GM23338 (cell line): Measurements from ENCODE around the gene CHCHD3. TPM values are rescaled to one million over a fixed set of nuclear protein-coding genes. Genes with fewer than 3 reads are reported as not detected.

Experiments
- ATAC-seq: fragments of 200-7000 bp; cut with Tn5 transposase; 3 replicates; pipeline ENCODE4 v1.9.1; 2020
- DNase-seq: peaks from one replicate; pipeline ENCODE4 v3.0.0-alpha.2; 2015; ENCODE audit warnings: low spot score
- H2AFZ ChIP-seq: fragments of 200-600 bp; sonication (generic); 2 replicates; pipeline ENCODE4 v1.8.0; 2016; ENCODE audit warnings: antibody characterized with exemption, mild to moderate bottlenecking, moderate library complexity
- H3F3A ChIP-seq: fragments of 200-600 bp; sonication (generic); replicated peaks from 2 replicates; pipeline ENCODE4 v1.8.0; 2017; ENCODE audit warnings: antibody characterized with exemption, mixed run types, low read depth
- H3K27ac ChIP-seq: fragments of 200-600 bp; sonication (generic); 2 replicates; pipeline ENCODE4 v1.6.1; 2016; ENCODE audit warnings: low read depth
- H3K27me3 ChIP-seq: fragments of 200-600 bp; sonication (generic); 2 replicates; pipeline ENCODE4 v1.8.0; 2016; ENCODE audit warnings: mild to moderate bottlenecking, mixed run types, moderate library complexity; ENCODE audit not compliant: insufficient read depth
- H3K36me3 ChIP-seq: fragments of 200-600 bp; sonication (generic); 2 replicates; pipeline ENCODE4 v1.8.0; 2016; ENCODE audit warnings: mild to moderate bottlenecking; ENCODE audit not compliant: insufficient read depth
- H3K4me1 ChIP-seq: fragments of 200-600 bp; sonication (generic); 2 replicates; pipeline ENCODE4 v1.8.0; 2016; ENCODE audit warnings: mild to moderate bottlenecking, moderate library complexity; ENCODE audit not compliant: insufficient read depth
- H3K4me2 ChIP-seq: fragments of 200-600 bp; sonication (generic); 2 replicates; pipeline ENCODE4 v1.7.1; 2017; ENCODE audit warnings: mixed run types
- H3K4me3 ChIP-seq: fragments of 200-600 bp; sonication (generic); 2 replicates; pipeline ENCODE4 v1.6.1; 2016; ENCODE audit warnings: mixed run types
- H3K79me2 ChIP-seq: fragments of 200-600 bp; sonication (generic); replicated peaks from 2 replicates; pipeline ENCODE4 v1.8.0; 2017; ENCODE audit warnings: mild to moderate bottlenecking; ENCODE audit not compliant: insufficient read depth
- H3K9me2 ChIP-seq: fragments of 200-600 bp; sonication (generic); 2 replicates; pipeline ENCODE4 v1.8.0; 2017; ENCODE audit not compliant: insufficient read depth
- H4K20me1 ChIP-seq: fragments of 200-600 bp; sonication (generic); replicated peaks from 2 replicates; pipeline ENCODE4 v1.8.0; 2017; ENCODE audit warnings: mild to moderate bottlenecking; ENCODE audit not compliant: insufficient read depth
- H3K27ac Mint-ChIP-seq: 2 replicates; pipeline ENCODE4 v1.8.0; 2020; ENCODE audit warnings: inconsistent platforms, mild to moderate bottlenecking, moderate library complexity, mixed read lengths
- H3K27me3 Mint-ChIP-seq: 3 replicates; pipeline ENCODE4 v1.8.0; 2022; ENCODE audit warnings: low read depth, mild to moderate bottlenecking, moderate library complexity, mixed read lengths, inconsistent platforms; ENCODE audit not compliant: insufficient read depth, poor library complexity
- H3K36me3 Mint-ChIP-seq: 3 replicates; pipeline ENCODE4 v1.8.0; 2021; ENCODE audit warnings: low read depth, mild to moderate bottlenecking, inconsistent platforms, moderate library complexity, mixed read lengths
- H3K4me1 Mint-ChIP-seq: 3 replicates; pipeline ENCODE4 v1.8.0; 2020; ENCODE audit warnings: mild to moderate bottlenecking, inconsistent platforms, mixed read lengths
- H3K4me3 Mint-ChIP-seq: 3 replicates; pipeline ENCODE4 v1.8.0; 2021; ENCODE audit warnings: moderate library complexity, mild to moderate bottlenecking, inconsistent platforms, mixed read lengths
- H3K9me3 Mint-ChIP-seq: 3 replicates; pipeline ENCODE4 v1.8.0; 2020; ENCODE audit warnings: moderate library complexity, mild to moderate bottlenecking, inconsistent platforms, mixed read lengths
- EZH2 ChIP-seq: fragments of 200-600 bp; sonication (generic); IDR thresholded peaks from one replicate; pipeline ENCODE4 v1.8.0; 2017; ENCODE audit warnings: antibody characterized with exemption, mild to moderate bottlenecking, low read depth; ENCODE audit not compliant: unreplicated experiment
- EZH2phosphoT487 ChIP-seq: fragments of 200-600 bp; sonication (generic); IDR thresholded peaks from one replicate; pipeline ENCODE4 v1.8.1; 2018; ENCODE audit warnings: antibody characterized with exemption; ENCODE audit not compliant: unreplicated experiment
- NANOG ChIP-seq: IDR thresholded peaks from 2 replicates; pipeline ENCODE4 v1.6.1; 2016; ENCODE audit warnings: antibody characterized with exemption, borderline replicate concordance
- STAT1 ChIP-seq: IDR thresholded peaks from one replicate; pipeline ENCODE4 v1.6.1; 2016; ENCODE audit warnings: antibody characterized with exemption; ENCODE audit not compliant: unreplicated experiment
- polyA plus RNA-seq: library from polyadenylated mRNA; unstranded; fragments of >200 nt; fragmentation: Nextera tagmentation; extraction: Ambion mirVana; gene quantifications from 2 replicates; pipeline ENCODE4 v1.2.1, GENCODE V29; 2016
- total RNA-seq: library from RNA; depleted of rRNA; stranded (reverse); fragments of >200 nt; shearing (Covaris generic); gene quantifications from 2 replicates; pipeline ENCODE4 v1.2.3, GENCODE V29; 2014
- TF ChIP-seq, protein P1 (sequence below): fragments of 250-450 bp; sonication (Bioruptor Pico); IDR thresholded peaks from 2 replicates; pipeline ENCODE4 v1.5.0; 2020; ENCODE audit warnings: mild to moderate bottlenecking, moderate library complexity
- TF ChIP-seq, protein P2 (sequence below): IDR thresholded peaks from 2 replicates; pipeline ENCODE4 v1.6.1; 2016; ENCODE audit warnings: antibody characterized with exemption
- TF ChIP-seq, protein P3 (sequence below), 2 experiments: fragments of 200-600 bp in 1 of 2; sonication (generic) in 1 of 2; conservative IDR thresholded peaks; 2 replicates each; pipeline versions ENCODE4 v1.5.1 to v1.6.1; 2016 to 2017; ENCODE audit warnings: antibody characterized with exemption in 2 of 2, low read depth in 2 of 2, mild to moderate bottlenecking in 2 of 2, moderate library complexity in 1 of 2

The CHCHD3 gene
- total and polyA plus RNA-seq, 2 experiments from 2014 or later: 107 to 131 TPM

DNA sequence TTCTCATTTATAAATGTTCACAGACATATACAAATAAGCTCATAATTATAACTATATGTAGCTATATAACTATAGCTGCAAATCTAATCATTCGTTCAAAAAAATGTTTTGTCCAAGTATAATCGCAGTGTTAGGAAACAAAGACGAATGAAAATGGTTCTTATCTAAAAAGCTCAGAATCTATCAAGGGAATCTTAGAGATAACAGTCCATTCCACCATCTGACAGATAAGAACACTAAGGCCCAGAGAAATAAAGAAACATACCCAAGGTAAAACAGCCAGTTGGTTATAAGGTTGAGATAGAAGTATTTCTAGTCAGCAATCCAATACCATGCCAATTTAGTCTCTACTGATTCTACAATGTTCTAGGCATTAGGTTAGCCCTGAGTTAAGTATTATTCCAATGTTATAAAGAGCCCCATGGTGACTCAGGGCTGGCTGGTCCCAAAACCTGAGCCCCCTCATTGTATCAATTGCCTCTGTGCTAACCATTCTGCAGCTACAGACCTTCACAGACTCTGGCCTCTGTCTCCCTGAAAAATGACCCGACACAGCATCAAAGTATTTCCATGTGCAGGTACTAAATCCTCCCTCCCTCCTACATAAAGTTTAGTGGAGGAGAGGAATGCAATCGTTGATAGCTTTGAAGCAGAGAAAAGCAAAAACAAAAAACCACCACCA lies 30.0 kb downstream of the CHCHD3 start (continued):
- TF ChIP-seq STAT1 (no peak), EZH2phosphoT487 (no peak), NANOG (no peak)
- TF ChIP-seq, protein P1, sequence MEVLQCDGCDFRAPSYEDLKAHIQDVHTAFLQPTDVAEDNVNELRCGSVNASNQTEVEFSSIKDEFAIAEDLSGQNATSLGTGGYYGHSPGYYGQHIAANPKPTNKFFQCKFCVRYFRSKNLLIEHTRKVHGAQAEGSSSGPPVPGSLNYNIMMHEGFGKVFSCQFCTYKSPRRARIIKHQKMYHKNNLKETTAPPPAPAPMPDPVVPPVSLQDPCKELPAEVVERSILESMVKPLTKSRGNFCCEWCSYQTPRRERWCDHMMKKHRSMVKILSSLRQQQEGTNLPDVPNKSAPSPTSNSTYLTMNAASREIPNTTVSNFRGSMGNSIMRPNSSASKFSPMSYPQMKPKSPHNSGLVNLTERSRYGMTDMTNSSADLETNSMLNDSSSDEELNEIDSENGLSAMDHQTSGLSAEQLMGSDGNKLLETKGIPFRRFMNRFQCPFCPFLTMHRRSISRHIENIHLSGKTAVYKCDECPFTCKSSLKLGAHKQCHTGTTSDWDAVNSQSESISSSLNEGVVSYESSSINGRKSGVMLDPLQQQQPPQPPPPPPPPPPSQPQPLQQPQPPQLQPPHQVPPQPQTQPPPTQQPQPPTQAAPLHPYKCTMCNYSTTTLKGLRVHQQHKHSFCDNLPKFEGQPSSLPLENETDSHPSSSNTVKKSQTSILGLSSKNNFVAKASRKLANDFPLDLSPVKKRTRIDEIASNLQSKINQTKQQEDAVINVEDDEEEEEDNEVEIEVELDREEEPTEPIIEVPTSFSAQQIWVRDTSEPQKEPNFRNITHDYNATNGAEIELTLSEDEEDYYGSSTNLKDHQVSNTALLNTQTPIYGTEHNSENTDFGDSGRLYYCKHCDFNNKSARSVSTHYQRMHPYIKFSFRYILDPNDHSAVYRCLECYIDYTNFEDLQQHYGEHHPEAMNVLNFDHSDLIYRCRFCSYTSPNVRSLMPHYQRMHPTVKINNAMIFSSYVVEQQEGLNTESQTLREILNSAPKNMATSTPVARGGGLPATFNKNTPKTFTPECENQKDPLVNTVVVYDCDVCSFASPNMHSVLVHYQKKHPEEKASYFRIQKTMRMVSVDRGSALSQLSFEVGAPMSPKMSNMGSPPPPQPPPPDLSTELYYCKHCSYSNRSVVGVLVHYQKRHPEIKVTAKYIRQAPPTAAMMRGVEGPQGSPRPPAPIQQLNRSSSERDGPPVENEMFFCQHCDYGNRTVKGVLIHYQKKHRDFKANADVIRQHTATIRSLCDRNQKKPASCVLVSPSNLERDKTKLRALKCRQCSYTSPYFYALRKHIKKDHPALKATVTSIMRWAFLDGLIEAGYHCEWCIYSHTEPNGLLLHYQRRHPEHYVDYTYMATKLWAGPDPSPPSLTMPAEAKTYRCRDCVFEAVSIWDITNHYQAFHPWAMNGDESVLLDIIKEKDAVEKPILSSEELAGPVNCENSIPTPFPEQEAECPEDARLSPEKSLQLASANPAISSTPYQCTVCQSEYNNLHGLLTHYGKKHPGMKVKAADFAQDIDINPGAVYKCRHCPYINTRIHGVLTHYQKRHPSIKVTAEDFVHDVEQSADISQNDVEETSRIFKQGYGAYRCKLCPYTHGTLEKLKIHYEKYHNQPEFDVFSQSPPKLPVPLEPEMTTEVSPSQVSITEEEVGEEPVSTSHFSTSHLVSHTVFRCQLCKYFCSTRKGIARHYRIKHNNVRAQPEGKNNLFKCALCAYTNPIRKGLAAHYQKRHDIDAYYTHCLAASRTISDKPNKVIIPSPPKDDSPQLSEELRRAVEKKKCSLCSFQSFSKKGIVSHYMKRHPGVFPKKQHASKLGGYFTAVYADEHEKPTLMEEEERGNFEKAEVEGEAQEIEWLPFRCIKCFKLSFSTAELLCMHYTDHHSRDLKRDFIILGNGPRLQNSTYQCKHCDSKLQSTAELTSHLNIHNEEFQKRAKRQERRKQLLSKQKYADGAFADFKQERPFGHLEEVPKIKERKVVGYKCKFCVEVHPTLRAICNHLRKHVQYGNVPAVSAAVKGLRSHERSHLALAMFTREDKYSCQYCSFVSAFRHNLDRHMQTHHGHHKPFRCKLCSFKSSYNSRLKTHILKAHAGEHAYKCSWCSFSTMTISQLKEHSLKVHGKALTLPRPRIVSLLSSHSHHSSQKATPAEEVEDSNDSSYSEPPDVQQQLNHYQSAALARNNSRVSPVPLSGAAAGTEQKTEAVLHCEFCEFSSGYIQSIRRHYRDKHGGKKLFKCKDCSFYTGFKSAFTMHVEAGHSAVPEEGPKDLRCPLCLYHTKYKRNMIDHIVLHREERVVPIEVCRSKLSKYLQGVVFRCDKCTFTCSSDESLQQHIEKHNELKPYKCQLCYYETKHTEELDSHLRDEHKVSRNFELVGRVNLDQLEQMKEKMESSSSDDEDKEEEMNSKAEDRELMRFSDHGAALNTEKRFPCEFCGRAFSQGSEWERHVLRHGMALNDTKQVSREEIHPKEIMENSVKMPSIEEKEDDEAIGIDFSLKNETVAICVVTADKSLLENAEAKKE: no peak
- TF ChIP-seq, protein P2, sequence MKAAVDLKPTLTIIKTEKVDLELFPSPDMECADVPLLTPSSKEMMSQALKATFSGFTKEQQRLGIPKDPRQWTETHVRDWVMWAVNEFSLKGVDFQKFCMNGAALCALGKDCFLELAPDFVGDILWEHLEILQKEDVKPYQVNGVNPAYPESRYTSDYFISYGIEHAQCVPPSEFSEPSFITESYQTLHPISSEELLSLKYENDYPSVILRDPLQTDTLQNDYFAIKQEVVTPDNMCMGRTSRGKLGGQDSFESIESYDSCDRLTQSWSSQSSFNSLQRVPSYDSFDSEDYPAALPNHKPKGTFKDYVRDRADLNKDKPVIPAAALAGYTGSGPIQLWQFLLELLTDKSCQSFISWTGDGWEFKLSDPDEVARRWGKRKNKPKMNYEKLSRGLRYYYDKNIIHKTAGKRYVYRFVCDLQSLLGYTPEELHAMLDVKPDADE: no peak

DNA sequence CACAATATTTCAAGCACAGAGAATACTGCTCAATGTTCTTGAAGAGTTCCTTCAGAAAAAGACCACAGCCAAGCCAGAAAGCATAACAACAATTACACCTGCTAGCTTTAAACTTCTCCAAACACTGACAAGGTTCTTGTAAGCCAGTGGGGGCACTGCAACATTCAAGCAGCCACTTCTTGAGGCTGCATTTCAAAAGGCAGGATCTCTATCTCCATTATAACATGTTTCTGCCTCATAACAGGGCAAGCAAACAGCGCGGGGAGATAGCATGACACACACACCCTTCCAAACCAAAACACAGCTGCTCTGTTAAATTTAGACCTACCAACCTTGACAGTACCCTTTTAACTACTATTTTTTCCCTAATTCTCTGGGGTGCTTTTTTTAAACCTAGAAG lies 30.8 kb downstream of the CHCHD3 start:
- H3K9me2 ChIP-seq: no peaks in the 10 kb centered on the region
- H3K27ac ChIP-seq: no peak overlapping the region
- H3K4me1 ChIP-seq: peaks cover 41% of the 10 kb centered on the region
- no peak overlapping the region for H3K4me2 ChIP-seq
- H3K79me2 ChIP-seq: peaks cover 93% of the 10 kb centered on the region
- Mint-ChIP-seq H3K27ac (no peak overlapping the region), H3K27me3 (peaks cover 2% of the 10 kb centered on the region), H3K36me3 (peaks cover 9% of the 10 kb centered on the region; the same call in 2 of the 3 replicates), H3K4me3 (no peak overlapping the region), H3K9me3 (no peaks in the 10 kb centered on the region), H3K4me1 (peaks cover 57% of the 10 kb centered on the region)
- TF ChIP-seq EZH2: no peak
- TF ChIP-seq, protein P3, sequence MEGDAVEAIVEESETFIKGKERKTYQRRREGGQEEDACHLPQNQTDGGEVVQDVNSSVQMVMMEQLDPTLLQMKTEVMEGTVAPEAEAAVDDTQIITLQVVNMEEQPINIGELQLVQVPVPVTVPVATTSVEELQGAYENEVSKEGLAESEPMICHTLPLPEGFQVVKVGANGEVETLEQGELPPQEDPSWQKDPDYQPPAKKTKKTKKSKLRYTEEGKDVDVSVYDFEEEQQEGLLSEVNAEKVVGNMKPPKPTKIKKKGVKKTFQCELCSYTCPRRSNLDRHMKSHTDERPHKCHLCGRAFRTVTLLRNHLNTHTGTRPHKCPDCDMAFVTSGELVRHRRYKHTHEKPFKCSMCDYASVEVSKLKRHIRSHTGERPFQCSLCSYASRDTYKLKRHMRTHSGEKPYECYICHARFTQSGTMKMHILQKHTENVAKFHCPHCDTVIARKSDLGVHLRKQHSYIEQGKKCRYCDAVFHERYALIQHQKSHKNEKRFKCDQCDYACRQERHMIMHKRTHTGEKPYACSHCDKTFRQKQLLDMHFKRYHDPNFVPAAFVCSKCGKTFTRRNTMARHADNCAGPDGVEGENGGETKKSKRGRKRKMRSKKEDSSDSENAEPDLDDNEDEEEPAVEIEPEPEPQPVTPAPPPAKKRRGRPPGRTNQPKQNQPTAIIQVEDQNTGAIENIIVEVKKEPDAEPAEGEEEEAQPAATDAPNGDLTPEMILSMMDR (conservative IDR thresholded peaks at IDR 0.05; ENCODE audit: low read depth in 2 of 2): peak; percentile 46 to 47; a peak in 3 of 4 replicates
- no peak overlapping the region for H2AFZ ChIP-seq
- H3K4me3 ChIP-seq: no peak overlapping the region
- H3F3A ChIP-seq: no peaks in the 10 kb centered on the region
- peaks cover 56% of the 10 kb centered on the region for H4K20me1 ChIP-seq
- DNase-seq: peak; percentile 63
- ATAC-seq: peak; percentile 86
- no peaks in the 10 kb centered on the region for H3K27me3 ChIP-seq
- H3K36me3 ChIP-seq: no peaks in the 10 kb centered on the region
